ENCODE results near the gene CRYBB2.
"Not testable (repeated sequence)": the region's sequence is repeated elsewhere in the genome, so short reads cannot be mapped to it uniquely, and the experiment has no call there.

The CRYBB2 gene

GRCh38 chr22:25236417-25236816 lies 17.0 kb downstream of the CRYBB2 start:
- DNase-seq, result no peak

DNA sequence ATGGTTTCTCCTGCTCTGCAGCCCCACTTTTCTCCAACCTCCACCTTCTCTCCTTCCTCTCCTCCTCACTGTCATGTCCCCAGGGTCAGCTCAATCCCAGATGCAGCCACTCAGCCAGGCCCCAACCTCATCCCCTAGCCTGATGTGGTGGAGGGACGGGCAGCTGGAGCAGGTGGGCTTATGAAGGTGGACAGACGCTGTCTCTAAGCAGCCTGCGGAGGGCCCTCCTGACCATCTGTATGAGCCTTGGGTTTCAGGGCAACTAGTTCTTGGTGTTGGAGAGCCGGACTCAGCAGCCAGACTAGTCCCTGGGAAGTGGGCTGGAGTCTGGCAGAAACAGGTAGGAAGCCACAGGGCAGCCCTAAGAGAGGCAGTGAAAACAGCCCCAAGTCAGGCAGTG lies 18.1 kb downstream of the CRYBB2 start:
- no peak for DNase-seq

GRCh38 chr22:25238058-25238457 lies 18.6 kb downstream of the CRYBB2 start:
- DNase-seq, result not testable (repeated sequence)

- not testable (repeated sequence) for DNase-seq
Measured at GRCh38 chr22:25255169-25255568, 35.7 kb downstream of the CRYBB2 start.

- not testable (repeated sequence) for DNase-seq
Measured at GRCh38 chr22:25267567-25267966, 48.1 kb downstream of the CRYBB2 start.

- DNase-seq, result not testable (repeated sequence)
Measured at GRCh38 chr22:25268902-25269301, 49.5 kb downstream of the CRYBB2 start.

- DNase-seq, result not testable (repeated sequence)
Measured at GRCh38 chr22:25270061-25270460, 50.6 kb downstream of the CRYBB2 start.

- not testable (repeated sequence) for DNase-seq
Measured at GRCh38 chr22:25273231-25273630, 53.8 kb downstream of the CRYBB2 start.

DNA sequence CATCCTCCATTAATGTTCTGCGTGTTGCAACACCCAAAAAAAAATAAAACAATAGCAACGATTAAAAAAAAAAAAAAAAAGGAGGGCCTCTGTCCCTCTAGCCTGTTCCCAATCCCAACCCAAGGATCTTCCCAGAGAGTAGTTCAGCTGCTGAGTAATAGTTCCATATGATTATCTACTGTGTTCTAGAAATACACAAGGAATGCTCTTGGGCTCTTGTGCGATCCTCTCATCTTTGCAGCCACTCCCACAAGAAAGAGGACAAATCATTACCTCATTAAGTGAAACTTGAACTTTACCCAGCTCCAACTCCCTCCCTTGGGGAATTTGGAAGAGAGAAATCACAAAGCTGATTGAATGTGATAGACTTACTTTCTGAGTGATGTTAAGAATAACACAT lies 54.5 kb downstream of the CRYBB2 start:
- DNase-seq, result not testable (repeated sequence)

- not testable (repeated sequence) for DNase-seq
Measured at GRCh38 chr22:25280118-25280517, 60.7 kb downstream of the CRYBB2 start.

All from effector CD8-positive, alpha-beta T cell (primary cell).